HK-2 (cell line): Measurements from ENCODE around the gene OR2F1.

ENCODE experiments used
- DNase-seq: peaks from one replicate; pipeline ENCODE4 v3.0.0-alpha.2; 2018; ENCODE audit not compliant: unreplicated experiment

The OR2F1 gene

DNA sequence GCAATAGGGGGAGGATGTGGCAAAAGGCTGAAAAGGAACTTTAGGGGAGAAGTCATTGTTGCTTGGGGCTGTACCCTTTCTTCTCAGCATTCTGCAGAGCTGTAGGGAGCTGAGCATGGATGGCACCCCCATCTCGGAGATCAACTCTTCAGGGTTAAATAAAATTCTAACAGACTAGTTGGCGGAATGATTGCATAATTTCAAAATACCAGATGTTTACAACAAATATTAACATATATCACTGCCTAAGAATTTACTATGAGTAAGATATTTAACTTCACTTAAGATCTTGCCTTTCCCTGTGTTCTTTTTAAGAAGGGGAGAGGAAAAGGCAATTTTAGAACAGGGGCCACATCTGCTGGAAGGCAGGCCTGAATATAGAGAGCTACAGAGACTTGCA lies 509 bp upstream of the OR2F1 start:
- DNase-seq, result no peak

GRCh38 chr7:143958781-143959180 lies 4.1 kb downstream of the OR2F1 start:
- DNase-seq, result no peak

GRCh38 chr7:143960813-143961610 lies 6.4 kb downstream of the OR2F1 start:
- no peak for DNase-seq

DNA sequence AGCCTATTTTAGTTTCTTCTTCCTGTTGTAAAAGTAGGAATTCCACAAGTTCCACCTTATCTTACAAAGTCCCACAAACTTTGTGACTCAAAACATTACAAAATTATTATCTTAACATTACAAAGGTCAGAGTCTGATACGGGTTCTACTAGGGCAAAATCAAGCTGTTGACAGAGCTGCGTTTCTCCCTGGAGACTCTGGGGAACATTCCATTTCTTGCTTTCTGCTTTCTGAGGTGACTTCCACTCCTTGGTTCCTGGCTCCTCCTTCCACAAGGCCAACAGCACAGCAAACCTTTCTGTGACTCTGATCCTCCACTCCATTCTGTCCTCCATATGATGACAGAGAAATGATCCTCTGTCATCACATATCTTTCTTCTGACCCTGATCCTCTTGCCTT lies 10.6 kb downstream of the OR2F1 start:
- no peak for DNase-seq

DNA sequence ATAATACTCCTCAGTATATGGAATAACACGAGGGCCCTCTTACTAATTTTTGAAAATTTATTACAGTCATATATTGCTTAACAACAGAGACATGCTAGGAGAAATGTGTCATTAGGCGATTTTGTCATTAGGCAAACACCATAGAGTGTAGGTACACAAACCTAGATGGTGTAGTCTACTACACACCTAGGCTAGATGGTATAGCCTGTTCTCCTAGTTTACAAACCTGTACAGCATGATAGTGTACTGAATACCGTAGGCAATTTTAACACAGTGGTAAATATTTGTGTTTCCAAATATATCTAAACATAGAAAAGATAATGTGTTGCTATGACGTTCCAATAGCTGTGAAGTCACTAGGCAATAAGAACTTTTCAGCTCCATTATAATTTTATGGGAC lies 12.8 kb downstream of the OR2F1 start:
- DNase-seq, result no peak

- no peak for DNase-seq
Observed at GRCh38 chr7:143973870-143974416, 19.3 kb downstream of the OR2F1 start.

- DNase-seq, result no peak
Observed at GRCh38 chr7:143974459-143974858, 19.8 kb downstream of the OR2F1 start.

- DNase-seq, result no peak
Observed at GRCh38 chr7:143975617-143976016, 21.0 kb downstream of the OR2F1 start.

DNA sequence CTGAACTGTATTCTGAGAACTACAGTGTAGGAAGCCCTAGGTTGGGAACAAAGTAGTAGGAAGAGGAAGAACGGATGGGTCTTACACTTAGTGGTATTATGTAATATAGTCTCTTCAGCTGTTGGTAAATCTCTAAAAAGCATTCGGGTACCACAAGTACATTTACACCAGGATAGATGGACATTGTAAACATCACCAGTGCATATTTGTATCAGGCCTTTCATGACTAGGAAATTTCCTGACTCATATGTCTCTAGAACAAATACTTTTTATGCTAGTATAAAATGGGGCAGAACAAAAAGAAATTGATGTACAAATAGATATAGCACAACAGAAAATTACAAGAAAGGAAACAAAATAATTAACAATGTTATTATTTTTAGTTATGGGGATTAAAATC lies 23.9 kb downstream of the OR2F1 start:
- DNase-seq, result no peak

DNA sequence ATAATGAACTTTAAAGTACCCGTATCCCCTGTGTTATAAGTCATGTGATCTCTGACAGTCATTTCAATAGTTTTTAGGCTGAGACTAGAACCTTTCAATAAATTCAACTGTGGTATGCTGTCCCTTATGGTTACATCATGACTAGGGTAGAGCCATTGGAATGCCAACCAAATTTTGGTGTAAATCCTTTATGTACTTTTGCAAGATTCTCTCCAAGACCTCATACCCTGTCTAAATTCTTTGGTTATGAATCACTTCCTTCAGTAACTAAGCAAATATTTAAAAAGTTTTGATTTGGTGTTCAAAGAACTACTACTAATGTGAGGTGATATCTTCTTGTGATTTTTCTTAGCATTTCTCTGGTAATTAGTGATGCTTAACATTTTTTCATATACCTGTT lies 24.7 kb downstream of the OR2F1 start:
- DNase-seq, result no peak

DNA sequence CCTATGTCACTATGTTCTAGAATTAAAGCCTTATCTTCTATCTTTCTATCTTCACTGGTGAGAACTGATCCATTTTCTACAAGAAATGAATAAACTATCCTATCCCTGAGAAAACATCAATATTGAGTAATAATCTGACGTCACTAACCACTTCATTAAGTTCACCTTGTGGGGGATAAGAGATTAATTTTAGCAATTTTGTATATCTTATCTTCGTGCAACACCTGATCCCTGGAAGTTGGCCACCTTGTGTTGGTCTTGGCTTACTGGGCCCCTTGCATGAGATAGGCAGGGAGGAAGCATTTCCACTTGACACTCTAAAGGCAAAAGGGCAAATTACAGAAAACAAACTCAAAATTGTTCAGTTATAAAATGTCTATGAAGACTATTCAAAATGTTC lies 25.4 kb downstream of the OR2F1 start:
- DNase-seq, result no peak

DNA sequence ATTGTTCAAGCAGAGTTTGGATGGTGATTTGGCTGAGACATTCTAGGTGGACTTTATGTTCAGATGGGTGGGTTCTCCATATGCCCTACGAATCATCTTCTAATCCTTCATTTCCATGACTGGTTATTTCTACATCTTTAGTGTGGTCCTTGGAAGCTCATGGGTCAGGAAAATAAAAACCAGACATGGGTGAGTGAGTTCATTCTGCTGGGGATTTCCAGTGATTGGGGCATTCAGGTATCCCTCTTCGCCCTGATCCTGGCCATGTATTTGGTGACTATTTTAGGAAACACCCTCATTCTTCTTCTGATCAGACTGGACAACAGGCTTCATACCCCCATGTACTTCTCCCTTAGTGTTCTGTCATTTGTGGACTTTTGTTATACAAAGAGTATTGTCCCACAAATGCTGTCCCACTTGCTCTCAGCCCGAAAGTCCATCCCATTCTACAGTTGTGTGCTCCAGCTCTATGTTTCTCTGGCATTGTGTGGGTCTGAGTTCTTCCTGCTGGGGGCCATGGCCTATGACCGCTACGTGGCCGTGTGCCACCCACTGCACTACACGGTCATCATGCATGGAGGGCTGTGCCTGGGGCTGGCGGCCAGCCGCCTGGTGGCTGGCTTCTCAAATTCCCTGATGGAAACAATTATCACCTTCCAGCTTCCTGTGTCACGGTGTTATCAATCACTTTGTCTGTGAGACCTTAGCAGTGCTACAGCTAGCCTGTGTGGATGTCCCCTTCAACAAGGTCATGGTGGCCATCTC lies 26.3 kb downstream of the OR2F1 start:
- DNase-seq, result peak; percentile 6

- DNase-seq, result no peak
Observed at GRCh38 chr7:143983960-143984359, 29.3 kb downstream of the OR2F1 start.

DNA sequence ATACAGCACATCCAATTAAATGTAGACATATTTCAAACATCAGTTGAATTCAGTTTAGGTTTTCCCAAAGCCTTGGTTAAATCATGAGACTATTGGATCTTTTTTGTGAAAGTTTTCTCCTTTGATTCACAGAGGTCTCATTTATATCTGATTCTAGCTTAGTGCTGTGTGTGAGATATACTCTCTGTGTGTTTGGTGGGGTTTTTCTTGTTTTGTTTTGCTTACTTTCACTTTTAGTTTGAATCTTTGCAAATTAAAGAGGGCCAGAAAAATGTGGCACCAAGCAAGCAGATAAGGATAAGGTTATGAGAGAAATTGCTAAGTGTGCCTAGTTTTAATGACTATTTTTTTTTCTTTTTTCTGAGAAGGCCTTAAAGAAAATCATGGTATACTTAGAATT lies 32.9 kb downstream of the OR2F1 start:
- DNase-seq, result no peak

- no peak for DNase-seq
Observed at GRCh38 chr7:143988976-143989745, 34.5 kb downstream of the OR2F1 start.

GRCh38 chr7:143992670-143993069 lies 38.0 kb downstream of the OR2F1 start:
- DNase-seq, result no peak

GRCh38 chr7:143993924-143994323 lies 39.3 kb downstream of the OR2F1 start:
- no peak for DNase-seq

GRCh38 chr7:144000020-144000419 lies 45.4 kb downstream of the OR2F1 start, which contains the start of gene OR6B1:
Gene OR6B1, plus strand, starts transcription at chr7:144000320. Its CDS starts 3,677 bp downstream, at chr7:144003997.
- DNase-seq, result no peak

GRCh38 chr7:144001543-144001942 lies 46.9 kb downstream of the OR2F1 start:
- no peak for DNase-seq

- no peak for DNase-seq
Observed at GRCh38 chr7:144004703-144005102, 50.1 kb downstream of the OR2F1 start.

DNA sequence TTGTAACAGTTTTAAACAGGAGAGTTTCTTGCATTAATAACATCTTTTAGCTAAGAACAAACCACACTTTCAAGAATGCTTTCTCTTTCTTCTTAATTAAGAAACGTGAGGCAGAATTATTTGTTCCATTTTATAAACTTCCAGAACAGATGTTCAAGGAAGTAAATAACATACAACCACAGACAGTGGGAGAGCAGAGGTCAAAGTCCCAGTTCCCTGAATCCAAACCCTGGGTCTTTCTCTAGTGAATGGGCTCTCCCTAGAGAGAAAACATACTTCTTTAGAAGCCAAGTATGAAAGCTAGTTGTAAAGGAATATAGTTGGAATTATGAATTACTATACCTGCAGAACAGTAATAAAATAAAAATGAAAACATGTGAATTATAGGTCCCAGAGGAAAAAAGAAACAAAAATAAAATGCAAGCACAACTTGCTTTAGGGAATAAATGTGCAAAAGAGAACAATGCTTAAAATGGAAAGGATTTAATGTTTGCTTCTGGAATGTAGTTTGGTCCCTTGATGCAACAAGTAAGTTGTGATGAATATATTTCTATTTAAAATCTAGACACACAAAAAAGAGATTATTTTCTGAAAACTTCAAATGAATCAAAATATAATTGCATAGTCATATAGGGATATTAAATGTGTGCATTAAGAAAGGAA lies 51.5 kb downstream of the OR2F1 start:
- no peak for DNase-seq

DNA sequence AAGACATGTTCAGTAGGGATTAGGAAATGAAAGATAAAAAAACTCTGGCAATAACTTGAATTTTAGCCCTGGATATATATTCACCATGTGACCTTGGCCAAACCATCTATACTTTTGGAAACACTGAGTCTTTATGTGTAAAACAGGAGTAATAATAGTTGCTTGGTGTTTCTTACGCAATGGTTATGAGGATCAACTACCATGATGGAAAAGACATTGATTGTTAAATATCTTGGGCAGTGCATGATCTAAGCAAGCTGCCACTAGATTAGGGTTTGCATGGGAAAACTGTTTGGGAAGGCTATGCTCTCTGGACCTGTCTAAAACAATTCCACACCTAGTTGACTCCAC lies 52.0 kb downstream of the OR2F1 start:
- DNase-seq, result no peak
